GM12801 (cell line): ENCODE results near the gene HNRNPA1L2.

ENCODE experiments used
- CTCF ChIP-seq: IDR thresholded peaks from one replicate; pipeline ENCODE4 v1.5.1; 2011; ENCODE audit warnings: control low read depth; ENCODE audit not compliant: insufficient read length; ENCODE audit errors: extremely low read depth

HNRNPA1L2 gene

DNA sequence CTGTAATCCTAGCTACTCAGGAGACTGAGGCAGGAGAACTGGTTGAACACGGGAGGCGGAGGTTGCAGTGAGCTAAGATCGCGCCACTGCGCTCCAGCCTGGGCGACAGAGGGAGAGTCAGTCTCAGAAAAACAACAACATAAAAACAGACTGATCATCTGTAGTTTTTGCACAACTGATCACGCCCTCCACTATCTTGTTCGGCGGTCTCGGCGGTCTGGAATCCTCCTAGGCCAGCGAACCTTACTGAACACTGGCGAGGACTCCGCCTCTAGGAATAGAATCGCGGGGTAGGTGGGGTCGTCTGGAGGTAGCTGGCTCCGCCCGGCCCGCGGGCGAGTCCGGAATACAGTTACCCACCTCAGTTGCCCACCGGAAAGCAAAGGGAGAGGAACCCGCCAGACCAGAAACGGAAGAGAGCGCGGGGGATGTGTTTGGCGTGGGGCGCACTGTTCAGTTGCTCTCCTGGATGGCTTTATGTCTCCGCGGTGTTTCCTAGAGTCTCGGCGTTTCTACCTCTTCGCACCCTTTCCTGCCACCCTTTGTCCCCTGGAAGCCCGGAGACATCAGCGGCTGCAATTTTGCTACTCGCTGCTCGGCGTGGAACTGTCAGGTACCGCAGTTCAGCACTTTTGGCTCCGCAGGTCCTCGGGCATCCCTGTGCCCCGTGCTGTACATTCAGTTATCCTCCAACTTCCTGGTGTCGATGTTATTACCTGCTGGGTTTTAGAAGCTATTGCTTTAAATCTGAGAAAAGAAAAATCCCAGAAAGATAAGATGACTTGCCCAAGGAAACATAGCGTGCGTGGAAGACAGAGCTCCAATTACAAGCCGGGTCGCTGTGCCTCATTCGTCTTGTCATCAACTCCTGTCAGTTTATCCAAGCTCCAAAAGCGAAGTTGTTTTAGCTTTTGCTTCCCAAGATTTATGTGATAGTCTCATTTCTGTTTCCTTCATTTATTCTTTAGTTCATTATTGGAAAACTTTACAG, 24.9 kb upstream of the HNRNPA1L2 start:
- TF ChIP-seq CTCF: no peak

GRCh38 chr13:52638666-52639328, 3.4 kb upstream of the HNRNPA1L2 start:
- TF ChIP-seq CTCF: no peak

GRCh38 chr13:52644108-52644507, 1.9 kb downstream of the HNRNPA1L2 start:
- TF ChIP-seq CTCF: no peak

DNA sequence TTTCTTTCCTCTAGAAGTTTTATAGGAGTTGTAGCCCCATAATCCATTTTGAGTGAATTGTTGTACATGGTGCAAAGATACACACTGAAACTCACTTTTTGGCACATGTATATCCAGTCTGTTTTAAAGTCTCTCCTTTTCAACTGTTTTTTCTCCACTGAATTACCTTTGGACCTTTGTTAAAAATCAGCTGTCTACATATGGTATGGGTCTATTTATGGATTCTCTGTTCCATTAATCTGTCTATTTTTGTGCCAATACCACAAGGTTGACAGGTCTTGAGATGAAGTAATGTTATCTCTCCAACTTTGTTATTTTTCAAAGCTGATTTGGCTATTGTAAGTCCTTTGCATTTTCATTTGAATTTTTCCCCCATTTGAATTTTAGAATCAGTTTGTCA, 4.7 kb downstream of the HNRNPA1L2 start:
- no peak for TF ChIP-seq CTCF

- no peak for TF ChIP-seq CTCF
Observed at GRCh38 chr13:52650731-52651130, 8.5 kb downstream of the HNRNPA1L2 start.

DNA sequence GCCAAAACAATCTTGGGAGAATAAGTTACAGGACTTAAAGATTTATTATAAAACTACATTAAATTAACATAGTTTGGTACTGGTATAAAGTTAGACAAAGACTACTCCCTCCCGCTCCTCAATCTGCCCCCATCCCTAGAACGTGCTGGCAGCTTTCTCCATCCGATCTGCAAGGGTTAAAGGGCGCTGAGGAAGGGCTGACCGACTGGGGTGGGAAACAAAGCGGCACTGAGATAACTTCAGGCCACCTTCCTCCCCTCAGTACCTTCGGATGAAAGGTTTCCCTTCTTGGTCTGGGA, 9.6 kb downstream of the HNRNPA1L2 start:
- TF ChIP-seq CTCF: no peak

- TF ChIP-seq CTCF: no peak
Observed at GRCh38 chr13:52652196-52652979, 10.2 kb downstream of the HNRNPA1L2 start, which contains the start of gene SUGT1. Gene SUGT1, plus strand, starts transcription at chr13:52652836. Its CDS starts 85 bp downstream, at chr13:52652921.
